Neural progenitor cell (in vitro differentiated cells): ENCODE results near the gene RAX2. TPM values are rescaled to one million over a fixed set of nuclear protein-coding genes. Genes with fewer than 3 reads are reported as not detected.

ENCODE experiments used
- DNase-seq: peaks from one replicate; pipeline ENCODE4 v3.0.0-alpha.2; 2016; ENCODE audit warnings: low spot score
- H2AFZ ChIP-seq: fragments of 200-600 bp; sonication (generic); replicated peaks from 2 replicates; pipeline ENCODE4 v1.6.1; 2016; ENCODE audit warnings: antibody characterized with exemption
- H3F3A ChIP-seq: fragments of 200-600 bp; sonication (generic); 2 replicates; pipeline ENCODE4 v1.6.1; 2016; ENCODE audit warnings: antibody characterized with exemption, low read depth
- H3K27ac ChIP-seq: fragments of 200-600 bp; sonication (generic); 2 replicates; pipeline ENCODE4 v1.5.1; 2016; ENCODE audit warnings: mild to moderate bottlenecking
- H3K27me3 ChIP-seq: fragments of 200-600 bp; sonication (generic); 2 replicates; pipeline ENCODE4 v1.6.1; 2016; ENCODE audit warnings: mild to moderate bottlenecking, moderate library complexity
- H3K36me3 ChIP-seq: fragments of 200-600 bp; sonication (generic); 2 replicates; pipeline ENCODE4 v1.5.1; 2016
- H3K4me1 ChIP-seq: fragments of 200-600 bp; sonication (generic); 2 replicates; pipeline ENCODE4 v1.6.1; 2016; ENCODE audit warnings: mixed run types
- H3K4me2 ChIP-seq: fragments of 200-600 bp; sonication (generic); 2 replicates; pipeline ENCODE4 v1.6.1; 2016
- H3K4me3 ChIP-seq: fragments of 200-600 bp; sonication (generic); 2 replicates; pipeline ENCODE4 v1.5.1; 2016
- H3K79me2 ChIP-seq: fragments of 200-600 bp; sonication (generic); 2 replicates; pipeline ENCODE4 v1.6.1; 2016; ENCODE audit warnings: low read depth
- H3K9ac ChIP-seq: fragments of 200-600 bp; sonication (generic); 2 replicates; pipeline ENCODE4 v1.6.1; 2016
- H3K9me3 ChIP-seq: fragments of 200-600 bp; sonication (generic); 2 replicates; pipeline ENCODE4 v1.5.1; 2016; ENCODE audit warnings: low read depth
- H4K20me1 ChIP-seq: fragments of 200-600 bp; sonication (generic); 2 replicates; pipeline ENCODE4 v1.6.1; 2016; ENCODE audit warnings: low read depth
- H3K27ac Mint-ChIP-seq: 3 replicates; pipeline ENCODE4 v1.8.0; 2021; ENCODE audit warnings: mixed read lengths
- H3K27me3 Mint-ChIP-seq: 2 replicates; pipeline ENCODE4 v1.8.0; 2022; ENCODE audit warnings: low read depth, mild to moderate bottlenecking, inconsistent platforms, moderate library complexity, mixed read lengths; ENCODE audit not compliant: insufficient read depth
- H3K36me3 Mint-ChIP-seq: 3 replicates; pipeline ENCODE4 v1.8.0; 2021; ENCODE audit warnings: mixed read lengths
- H3K4me1 Mint-ChIP-seq: 3 replicates; pipeline ENCODE4 v1.8.0; 2021; ENCODE audit warnings: mixed read lengths
- H3K4me3 Mint-ChIP-seq: 3 replicates; pipeline ENCODE4 v1.8.0; 2021; ENCODE audit warnings: mild to moderate bottlenecking, moderate library complexity, mixed read lengths
- H3K9me3 Mint-ChIP-seq: 3 replicates; pipeline ENCODE4 v1.8.0; 2020; ENCODE audit warnings: mixed read lengths
- EZH2 ChIP-seq: fragments of 200-600 bp; sonication (generic); IDR thresholded peaks from 2 replicates; pipeline ENCODE4 v1.6.1; 2017; ENCODE audit warnings: antibody characterized with exemption, mild to moderate bottlenecking, moderate library complexity
- EZH2phosphoT487 ChIP-seq: fragments of 200-600 bp; sonication (generic); IDR thresholded peaks from 2 replicates; pipeline ENCODE4 v1.6.1; 2017; ENCODE audit warnings: antibody characterized with exemption
- total RNA-seq: library from RNA; depleted of rRNA; stranded (reverse); fragments of >200 nt; gene quantifications from 2 replicates; pipeline ENCODE4 v1.2.3, GENCODE V29; 2015; ENCODE audit warnings: low replicate concordance
- TF ChIP-seq, protein P1 (sequence below): fragments of 200-600 bp; sonication (generic); IDR thresholded peaks from 2 replicates; pipeline ENCODE4 v1.5.1; 2017; ENCODE audit warnings: antibody characterized with exemption, mild to moderate bottlenecking

The RAX2 gene
- total RNA-seq, 1 donor from 2014 or later = not detected

DNA sequence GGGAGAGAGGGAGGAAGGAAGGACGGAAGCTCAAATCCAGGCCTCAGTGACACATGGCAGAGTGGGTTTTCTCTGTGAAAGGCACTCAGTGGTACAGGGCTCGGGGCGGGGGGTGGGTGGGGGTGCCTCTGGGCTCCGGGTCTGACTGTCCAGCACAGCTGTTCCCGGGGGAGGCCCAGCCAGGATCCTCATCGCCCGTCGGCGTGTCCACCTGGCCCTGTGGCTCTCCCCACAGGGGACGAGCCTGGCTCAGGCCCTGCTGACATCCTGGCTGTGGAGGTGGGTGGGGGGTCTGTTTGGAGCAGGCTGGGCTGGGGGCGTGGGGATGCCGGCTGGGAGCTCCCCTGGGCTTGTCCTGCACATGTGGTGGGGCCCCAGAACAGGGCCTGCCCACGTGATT lies 32.4 kb upstream of the RAX2 start:
- Histone ChIP-seq H3K27me3 (peaks cover 37% of the 10 kb centered on the region), H3K4me2 (no peak overlapping the region), H3K9me3 (no peaks in the 10 kb centered on the region), H3K36me3 (no peaks in the 10 kb centered on the region), H3K4me1 (peaks cover 7% of the 10 kb centered on the region), H3K4me3 (no peak overlapping the region), H3K27ac (no peak overlapping the region), H2AFZ (no peak overlapping the region), H3F3A (peaks cover 17% of the 10 kb centered on the region), H3K79me2 (no peaks in the 10 kb centered on the region), H4K20me1 (peaks cover 8% of the 10 kb centered on the region), H3K9ac (no peak overlapping the region)
- Mint-ChIP-seq H3K9me3 (peaks cover 3% of the 10 kb centered on the region), H3K4me3 (no peak overlapping the region), H3K27ac (no peak overlapping the region), H3K36me3 (peaks cover 3% of the 10 kb centered on the region), H3K4me1 (peaks cover 5% of the 10 kb centered on the region), H3K27me3 (peaks cover 26% of the 10 kb centered on the region)
- TF ChIP-seq EZH2 = no peak
- TF ChIP-seq EZH2phosphoT487 = no peak
- TF ChIP-seq, protein P1, sequence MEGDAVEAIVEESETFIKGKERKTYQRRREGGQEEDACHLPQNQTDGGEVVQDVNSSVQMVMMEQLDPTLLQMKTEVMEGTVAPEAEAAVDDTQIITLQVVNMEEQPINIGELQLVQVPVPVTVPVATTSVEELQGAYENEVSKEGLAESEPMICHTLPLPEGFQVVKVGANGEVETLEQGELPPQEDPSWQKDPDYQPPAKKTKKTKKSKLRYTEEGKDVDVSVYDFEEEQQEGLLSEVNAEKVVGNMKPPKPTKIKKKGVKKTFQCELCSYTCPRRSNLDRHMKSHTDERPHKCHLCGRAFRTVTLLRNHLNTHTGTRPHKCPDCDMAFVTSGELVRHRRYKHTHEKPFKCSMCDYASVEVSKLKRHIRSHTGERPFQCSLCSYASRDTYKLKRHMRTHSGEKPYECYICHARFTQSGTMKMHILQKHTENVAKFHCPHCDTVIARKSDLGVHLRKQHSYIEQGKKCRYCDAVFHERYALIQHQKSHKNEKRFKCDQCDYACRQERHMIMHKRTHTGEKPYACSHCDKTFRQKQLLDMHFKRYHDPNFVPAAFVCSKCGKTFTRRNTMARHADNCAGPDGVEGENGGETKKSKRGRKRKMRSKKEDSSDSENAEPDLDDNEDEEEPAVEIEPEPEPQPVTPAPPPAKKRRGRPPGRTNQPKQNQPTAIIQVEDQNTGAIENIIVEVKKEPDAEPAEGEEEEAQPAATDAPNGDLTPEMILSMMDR = no peak
- DNase-seq = no peak

DNA sequence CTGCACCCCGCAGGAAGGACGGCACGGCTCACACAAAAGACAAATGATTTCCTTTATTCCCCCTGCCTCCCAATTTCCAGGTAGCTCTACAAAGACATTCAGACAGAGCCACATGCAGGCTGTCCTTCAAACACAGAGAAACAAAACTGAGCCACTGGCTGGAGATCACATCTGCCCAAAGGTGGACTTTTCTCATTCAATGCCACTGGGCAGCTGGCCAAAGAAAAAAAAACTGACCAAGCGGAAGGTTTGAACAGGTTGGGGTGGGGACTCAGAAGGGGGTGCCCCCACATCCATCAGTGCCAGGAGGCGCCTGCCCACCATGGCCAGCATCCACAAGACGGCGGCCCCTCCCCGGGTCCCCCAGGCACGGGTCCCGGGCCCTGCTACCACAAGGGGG lies 32.0 kb upstream of the RAX2 start:
- Mint-ChIP-seq H3K9me3 (peaks cover 3% of the 10 kb centered on the region), H3K36me3 (peaks cover 3% of the 10 kb centered on the region), H3K4me1 (peaks cover 5% of the 10 kb centered on the region), H3K4me3 (peak overlapping the region; percentile 9), H3K27me3 (peaks cover 26% of the 10 kb centered on the region), H3K27ac (no peak overlapping the region)
- Histone ChIP-seq H4K20me1 (peaks cover 8% of the 10 kb centered on the region), H3K36me3 (no peaks in the 10 kb centered on the region), H3K79me2 (no peaks in the 10 kb centered on the region), H2AFZ (no peak overlapping the region), H3K4me2 (no peak overlapping the region), H3F3A (peaks cover 17% of the 10 kb centered on the region), H3K27ac (no peak overlapping the region), H3K4me1 (peaks cover 7% of the 10 kb centered on the region), H3K9me3 (no peaks in the 10 kb centered on the region), H3K27me3 (peaks cover 42% of the 10 kb centered on the region), H3K9ac (no peak overlapping the region), H3K4me3 (no peak overlapping the region)
- DNase-seq = no peak
- TF ChIP-seq EZH2phosphoT487 = no peak
- TF ChIP-seq, protein P1 = no peak
- TF ChIP-seq EZH2 = no peak

DNA sequence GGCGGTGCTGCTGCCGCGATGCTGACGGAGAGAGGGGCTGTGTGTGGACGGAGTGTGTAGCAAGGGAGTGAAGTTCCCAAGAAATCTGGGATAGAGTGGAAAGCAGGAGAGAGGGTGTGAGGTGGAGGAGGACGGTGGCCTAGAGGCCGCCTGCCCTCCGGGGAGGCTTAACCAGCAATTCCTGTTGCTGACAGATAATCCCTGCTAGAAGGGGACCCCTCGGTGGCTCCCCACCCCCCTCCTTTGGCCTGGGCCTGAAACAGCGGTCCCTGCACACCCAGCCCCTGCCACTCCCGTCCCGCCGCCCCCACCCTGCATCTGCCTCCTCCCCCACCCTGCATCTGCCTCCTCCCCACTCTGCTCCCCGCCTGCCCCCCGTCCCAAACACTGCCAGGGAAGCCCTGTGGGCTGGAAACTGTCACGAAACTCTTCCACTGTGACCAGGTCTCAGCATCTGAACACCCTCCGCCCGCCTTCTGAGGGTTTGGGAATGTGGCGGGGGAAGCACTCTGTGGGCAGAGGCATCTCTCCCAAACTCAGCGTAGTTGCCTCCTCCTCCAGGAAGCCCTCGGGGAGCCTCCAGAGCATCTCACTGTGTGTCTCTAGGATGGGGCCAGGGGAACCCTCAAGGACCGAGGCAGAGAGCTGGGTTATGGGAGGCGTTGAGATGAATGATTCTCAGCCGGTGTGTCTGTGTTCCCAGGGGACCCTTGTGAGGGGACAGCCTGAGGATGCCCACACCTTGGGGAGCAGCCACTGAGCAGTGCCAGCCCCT lies 31.3 kb upstream of the RAX2 start:
- Mint-ChIP-seq H3K27ac (peak overlapping the region; percentile 36), H3K36me3 (peaks cover 3% of the 10 kb centered on the region), H3K9me3 (peaks cover 3% of the 10 kb centered on the region), H3K4me1 (peaks cover 5% of the 10 kb centered on the region), H3K27me3 (peaks cover 27% of the 10 kb centered on the region), H3K4me3 (peak overlapping the region; percentile 42)
- H3K4me2 ChIP-seq = no peak overlapping the region
- H3K36me3 ChIP-seq = no peaks in the 10 kb centered on the region
- H4K20me1 ChIP-seq = peaks cover 8% of the 10 kb centered on the region
- H3K9ac ChIP-seq = no peak overlapping the region
- no peak overlapping the region for H2AFZ ChIP-seq
- no peak overlapping the region for H3K27ac ChIP-seq
- H3K4me3 ChIP-seq = no peak overlapping the region
- H3K4me1 ChIP-seq = peaks cover 7% of the 10 kb centered on the region
- no peaks in the 10 kb centered on the region for H3K9me3 ChIP-seq
- TF ChIP-seq EZH2 (no peak), EZH2phosphoT487 (no peak)
- TF ChIP-seq, protein P1 = no peak
- peaks cover 17% of the 10 kb centered on the region for H3F3A ChIP-seq
- peaks cover 43% of the 10 kb centered on the region for H3K27me3 ChIP-seq
- DNase-seq = no peak
- no peaks in the 10 kb centered on the region for H3K79me2 ChIP-seq
